ENCODE data around the gene MTERF2. TPM values are rescaled to one million over a fixed set of nuclear protein-coding genes. Genes with fewer than 3 reads are reported as not detected.

MTERF2 gene
- total RNA-seq, 1 experiment from 2014 or later = 8.7 TPM

- no peak for DNase-seq (ENCODE audit: low spot score)
These were observed 32.2 kb downstream of the MTERF2 start for GRCh38 chr12:106954462-106955376.

GRCh38 chr12:106953352-106954250 is 33.3 kb downstream of the MTERF2 start:
- peak; percentile 18 for DNase-seq (ENCODE audit: low spot score)

- no peak for DNase-seq (ENCODE audit: low spot score)
These were observed 36.4 kb downstream of the MTERF2 start for GRCh38 chr12:106950591-106950990.

- DNase-seq (ENCODE audit: low spot score) = no peak
These were observed 39.5 kb downstream of the MTERF2 start for GRCh38 chr12:106947461-106947860.

GRCh38 chr12:106945261-106945851 is 41.6 kb downstream of the MTERF2 start:
- DNase-seq (ENCODE audit: low spot score) = no peak

- no peak for DNase-seq (ENCODE audit: low spot score)
These were observed 44.2 kb downstream of the MTERF2 start for GRCh38 chr12:106942775-106943174.

GRCh38 chr12:106941481-106942156 is 45.3 kb downstream of the MTERF2 start:
- DNase-seq (ENCODE audit: low spot score) = no peak

GRCh38 chr12:106934277-106934676 is 52.7 kb downstream of the MTERF2 start:
- DNase-seq (ENCODE audit: low spot score) = no peak

Other genes with a start within 250 kb of the MTERF2 start
- gene RIC8B, start 212.5 kb downstream of the MTERF2 start, total RNA-seq (2014; rRNA removed; shearing (Covaris generic)) = 8.6 and 9.1 TPM in 2 replicates
- 56.7 and 65.5 TPM in 2 replicates for gene TMEM263, start 31.2 kb downstream of the MTERF2 start, total RNA-seq (2014; rRNA removed; shearing (Covaris generic))
- gene CRY1, start 106.4 kb upstream of the MTERF2 start, total RNA-seq (2014; rRNA removed; shearing (Covaris generic)) = 7.0 and 13.2 TPM in 2 replicates

Data from H4 (cell line).